Peyer's patch (tissue), 4 donors: ENCODE data around the gene VPS8. TPM values are rescaled to one million over a fixed set of nuclear protein-coding genes. Genes with fewer than 3 reads are reported as not detected.

Experiments used
- DNase-seq, 3 donors: peaks; one replicate each; pipeline ENCODE4 v3.0.0-alpha.2; 2017 to 2019
- H3K27ac ChIP-seq, 4 donors: fragments of 200-600 bp; sonication (generic); one replicate each; pipeline ENCODE4 v1.5.1; 2016 to 2019
- H3K27me3 ChIP-seq, 2 donors: fragments of 200-600 bp; sonication (generic); one replicate each; pipeline ENCODE4 v1.5.1; 2019
- H3K36me3 ChIP-seq, 3 donors: fragments of 200-600 bp; sonication (generic); one replicate each; pipeline ENCODE4 v1.5.1; 2016 to 2019
- H3K4me1 ChIP-seq, 4 donors: fragments of 200-600 bp; sonication (generic); one replicate each; pipeline ENCODE4 v1.5.1; 2016 to 2019
- H3K4me3 ChIP-seq, 4 donors: fragments of 200-600 bp; sonication (generic); 1 replicate in 3 of 4; 2 replicates in 1 of 4; pipeline ENCODE4 v1.5.1; 2016 to 2019; ENCODE audit warnings: mild to moderate bottlenecking in 1 of 4
- H3K9me3 ChIP-seq, 4 donors: fragments of 200-600 bp; sonication (generic); one replicate each; pipeline ENCODE4 v1.5.1; 2016 to 2019; ENCODE audit warnings: mild to moderate bottlenecking in 1 of 4
- POLR2A ChIP-seq, 2 donors: fragments of 450-650 bp; IDR thresholded peaks; one replicate each; pipeline ENCODE4 v1.5.1; 2017; ENCODE audit warnings: antibody characterized with exemption in 2 of 2, mild to moderate bottlenecking in 2 of 2, moderate library complexity in 2 of 2
- total RNA-seq, 4 donors: library from RNA; depleted of rRNA; stranded (reverse); fragments of >200 nt; gene quantifications; one replicate each; pipeline ENCODE4 v1.1.0, GENCODE V29; 2016
- TF ChIP-seq, protein P1 (sequence below), 6 experiments: fragments of 450-650 bp in 4 of 6; fragments of 200-600 bp in 2 of 6; sonication (generic) in 1 of 6; IDR thresholded peaks; one replicate each; pipeline ENCODE4 v1.5.1; 2017 to 2019; ENCODE audit warnings: antibody characterized with exemption in 6 of 6, mild to moderate bottlenecking in 3 of 6, moderate library complexity in 1 of 6

The VPS8 gene
- total RNA-seq, 4 donors from 2014 or later: 49.7 to 109 (median 74.3) TPM

GRCh38 chr3:185063431-185063830 is 251.5 kb downstream of the VPS8 start:
- Histone ChIP-seq H3K36me3 (no peaks in the 10 kb centered on the region), H3K4me3 (no peak overlapping the region), H3K4me1 (no peaks in the 10 kb centered on the region), H3K9me3 (peaks cover 0 to 3% (median 0%) of the 10 kb centered on the region in 4 donors), H3K27me3 (no peaks in the 10 kb centered on the region), H3K27ac (no peak overlapping the region)
- no peak for DNase-seq
- TF ChIP-seq, protein P1, sequence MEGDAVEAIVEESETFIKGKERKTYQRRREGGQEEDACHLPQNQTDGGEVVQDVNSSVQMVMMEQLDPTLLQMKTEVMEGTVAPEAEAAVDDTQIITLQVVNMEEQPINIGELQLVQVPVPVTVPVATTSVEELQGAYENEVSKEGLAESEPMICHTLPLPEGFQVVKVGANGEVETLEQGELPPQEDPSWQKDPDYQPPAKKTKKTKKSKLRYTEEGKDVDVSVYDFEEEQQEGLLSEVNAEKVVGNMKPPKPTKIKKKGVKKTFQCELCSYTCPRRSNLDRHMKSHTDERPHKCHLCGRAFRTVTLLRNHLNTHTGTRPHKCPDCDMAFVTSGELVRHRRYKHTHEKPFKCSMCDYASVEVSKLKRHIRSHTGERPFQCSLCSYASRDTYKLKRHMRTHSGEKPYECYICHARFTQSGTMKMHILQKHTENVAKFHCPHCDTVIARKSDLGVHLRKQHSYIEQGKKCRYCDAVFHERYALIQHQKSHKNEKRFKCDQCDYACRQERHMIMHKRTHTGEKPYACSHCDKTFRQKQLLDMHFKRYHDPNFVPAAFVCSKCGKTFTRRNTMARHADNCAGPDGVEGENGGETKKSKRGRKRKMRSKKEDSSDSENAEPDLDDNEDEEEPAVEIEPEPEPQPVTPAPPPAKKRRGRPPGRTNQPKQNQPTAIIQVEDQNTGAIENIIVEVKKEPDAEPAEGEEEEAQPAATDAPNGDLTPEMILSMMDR (IDR thresholded peaks at IDR 0.05): no peak

GRCh38 chr3:185065059-185065458 is 253.1 kb downstream of the VPS8 start:
- TF ChIP-seq, protein P1 (IDR thresholded peaks at IDR 0.05): no peak
- no peak for TF ChIP-seq POLR2A (IDR thresholded peaks at IDR 0.05)
- no peak overlapping the region for H3K27ac ChIP-seq
- DNase-seq: no peak
- peaks cover 0 to 3% (median 0%) of the 10 kb centered on the region in 4 donors for H3K9me3 ChIP-seq
- H3K27me3 ChIP-seq: no peaks in the 10 kb centered on the region
- H3K36me3 ChIP-seq: no peaks in the 10 kb centered on the region
- peaks cover 0 to 13% (median 0%) of the 10 kb centered on the region in 4 donors for H3K4me1 ChIP-seq
- no peak overlapping the region for H3K4me3 ChIP-seq

DNA sequence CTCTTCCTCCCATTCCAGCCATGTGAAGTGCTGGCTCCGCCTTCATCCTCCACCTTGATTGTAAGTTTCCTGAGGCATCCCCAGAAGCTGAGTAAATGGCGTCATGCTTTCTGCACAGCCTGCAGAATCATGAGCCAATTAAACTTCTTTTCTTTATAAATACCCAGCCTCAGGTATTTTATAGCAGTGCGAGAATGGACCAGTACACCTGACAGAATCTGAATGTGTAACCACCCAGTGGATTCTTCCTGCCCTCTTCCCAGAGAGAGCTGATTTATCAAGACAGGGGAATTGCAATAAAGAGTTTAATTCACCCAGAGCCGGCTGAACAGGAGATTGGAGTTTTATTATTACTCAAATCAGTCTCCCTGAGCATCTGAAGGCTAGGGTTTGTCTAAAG is 254.3 kb downstream of the VPS8 start:
- TF ChIP-seq, protein P1 (IDR thresholded peaks at IDR 0.05): no peak
- no peak for TF ChIP-seq POLR2A (IDR thresholded peaks at IDR 0.05)
- Histone ChIP-seq H3K4me3 (no peak overlapping the region), H3K9me3 (no peaks in the 10 kb centered on the region), H3K27ac (no peak overlapping the region), H3K4me1 (peaks cover 0 to 19% (median 0%) of the 10 kb centered on the region in 4 donors), H3K36me3 (no peaks in the 10 kb centered on the region), H3K27me3 (no peaks in the 10 kb centered on the region)
- no peak for DNase-seq

DNA sequence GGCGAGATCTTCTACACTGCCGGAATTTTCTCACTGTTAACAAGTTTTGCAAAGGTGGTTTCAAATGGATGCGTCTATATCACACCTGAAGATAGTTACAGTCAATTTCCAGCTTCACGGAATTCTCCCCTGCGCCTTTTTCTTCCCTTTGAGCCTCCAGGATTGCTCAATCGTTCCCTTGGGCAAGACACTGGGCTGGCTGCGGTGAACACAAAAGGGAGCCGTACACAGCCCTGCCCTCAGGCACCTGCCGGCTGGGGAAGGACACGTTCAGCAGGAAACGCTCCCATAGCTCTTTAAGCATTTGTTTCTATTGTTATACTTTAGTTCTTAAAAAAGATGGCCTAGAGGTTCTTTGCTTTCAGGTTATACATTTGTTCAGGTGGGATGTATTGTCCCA is 255.2 kb downstream of the VPS8 start:
- TF ChIP-seq POLR2A (IDR thresholded peaks at IDR 0.05): no peak
- TF ChIP-seq, protein P1 (IDR thresholded peaks at IDR 0.05): no peak
- H3K9me3 ChIP-seq: no peaks in the 10 kb centered on the region
- no peak for DNase-seq

DNA sequence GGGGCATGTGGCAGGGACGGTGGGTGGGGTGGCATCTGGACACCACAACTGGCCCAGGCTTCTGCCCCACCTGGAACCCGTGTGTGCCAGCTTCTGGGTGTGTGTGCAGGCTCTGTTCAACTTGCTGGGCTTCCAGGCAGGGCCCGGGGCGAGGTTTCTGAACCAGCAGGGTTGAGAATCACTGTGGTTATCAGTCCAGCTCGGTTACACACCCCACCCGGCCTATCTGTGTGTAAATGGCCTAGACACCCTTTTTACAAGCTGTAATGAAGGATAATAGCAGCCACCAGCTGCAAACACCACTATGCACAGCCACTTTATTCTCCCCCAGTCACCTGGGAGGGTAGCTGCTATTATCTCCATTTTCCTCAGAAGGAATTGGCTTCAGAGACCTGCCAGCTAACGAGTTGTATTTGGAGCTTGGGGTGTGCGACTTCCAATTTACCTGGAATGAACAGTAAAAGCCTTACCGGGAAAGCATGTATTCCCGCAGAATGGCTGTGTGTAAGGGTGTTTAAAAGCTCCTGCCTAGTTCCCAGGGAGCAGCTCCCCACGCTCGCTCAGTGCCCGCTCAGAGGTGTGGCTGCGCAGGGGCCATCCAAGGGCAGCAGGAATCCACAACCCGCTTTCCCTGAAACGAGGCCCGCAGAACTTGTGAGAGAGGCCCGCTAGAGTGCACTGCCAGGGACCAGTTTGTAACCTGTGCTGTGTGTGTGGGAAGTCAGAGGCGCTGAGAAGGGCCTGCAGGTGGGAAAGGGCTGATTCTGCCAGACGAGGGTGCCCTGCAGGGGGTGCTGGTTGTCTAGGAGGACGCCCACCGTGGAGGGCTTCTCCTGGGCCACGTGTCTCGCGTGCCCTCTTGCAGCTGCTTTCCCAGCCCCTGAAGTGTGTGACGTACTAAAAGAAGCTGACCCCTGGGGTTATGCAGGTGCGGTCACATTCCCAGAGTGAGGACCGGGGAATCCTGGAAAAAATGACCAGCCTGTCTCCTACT is 257.4 kb downstream of the VPS8 start:
- no peaks in the 10 kb centered on the region for H3K36me3 ChIP-seq
- H3K27ac ChIP-seq: peak overlapping the region in 2 of 4 donors; percentile 4 to 15
- no peaks in the 10 kb centered on the region for H3K9me3 ChIP-seq
- TF ChIP-seq, protein P1 (IDR thresholded peaks at IDR 0.05): peak in 1 of 6 experiments; percentile 18
- TF ChIP-seq POLR2A (IDR thresholded peaks at IDR 0.05): no peak
- H3K27me3 ChIP-seq: no peaks in the 10 kb centered on the region
- H3K4me1 ChIP-seq: peaks cover 0 to 19% (median 0%) of the 10 kb centered on the region in 4 donors
- DNase-seq: peak in 1 of 3 donors; percentile 63
- H3K4me3 ChIP-seq: no peak overlapping the region

More for the DNA sequence above, 255.2 kb downstream of the VPS8 start:
- Histone ChIP-seq H3K4me3 (no peak overlapping the region), H3K27me3 (no peaks in the 10 kb centered on the region), H3K27ac (no peak overlapping the region), H3K36me3 (no peaks in the 10 kb centered on the region), H3K4me1 (peaks cover 0 to 19% (median 0%) of the 10 kb centered on the region in 4 donors)
